ENCODE data around the gene ITPKC. TPM values are rescaled to one million over a fixed set of nuclear protein-coding genes. Genes with fewer than 3 reads are reported as not detected.

ITPKC gene
- total RNA-seq, 1 experiment from 2014 or later, result 11.4 TPM

DNA sequence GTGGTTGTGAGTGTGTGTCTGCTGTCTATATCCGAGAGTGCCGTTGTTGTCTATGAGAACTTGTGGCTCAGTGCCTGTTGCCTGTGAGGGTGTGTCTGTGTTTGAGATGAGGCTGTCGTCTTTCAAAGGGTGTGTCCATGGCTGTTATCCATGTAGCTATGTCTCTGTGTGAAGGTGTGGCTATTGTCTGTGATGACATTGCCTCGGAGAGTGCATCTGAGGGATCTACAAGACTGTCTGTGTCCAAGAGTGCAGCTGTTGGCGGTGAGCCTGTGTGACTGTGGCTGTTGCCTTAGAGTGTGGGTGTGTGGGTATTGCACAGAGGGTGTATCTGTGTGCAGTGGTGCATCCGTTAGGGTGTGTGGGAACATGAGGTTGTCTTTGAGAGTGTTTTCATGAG lies 31.3 kb upstream of the ITPKC start:
- CTCF ChIA-PET, result no interaction called here
- POLR2A ChIA-PET, result no interaction called here

More for the DNA sequence above, 31.3 kb upstream of the ITPKC start:
- peaks cover 18 to 45% of the 10 kb centered on the region in 2 experiments for H3K36me3 ChIP-seq (ENCODE audit: control insufficient read depth in 1 of 2, insufficient read depth in 2 of 2, low read length in 2 of 2)
- no peak for DNase-seq (ENCODE audit: low read depth, low spot score)
- no peaks in the 10 kb centered on the region for H3K9me2 ChIP-seq (ENCODE audit: insufficient read depth)
- RAD21 ChIA-PET (ENCODE audit: low non-redundant PET in 1 of 2, low total read pairs in 2 of 2, uncharacterized antibody in 2 of 2, unreplicated experiment in 2 of 2), result no interaction called here
- H3K27ac ChIP-seq (ENCODE audit: low read depth, low read length), result no peak overlapping the region
- H3K9ac ChIP-seq (ENCODE audit: low read length), result no peak overlapping the region
- no peaks in the 10 kb centered on the region for H4K20me1 ChIP-seq (ENCODE audit: insufficient read depth)
- H3K4me1 ChIP-seq (ENCODE audit: control insufficient read depth in 1 of 2, insufficient read depth in 2 of 2, low read length in 2 of 2), result peaks cover 6 to 12% of the 10 kb centered on the region in 2 experiments; a peak in 3 of 4 replicates
- no peak overlapping the region for H3K4me3 ChIP-seq (replicated peaks in 1 of 2; ENCODE audit: low read depth in 1 of 2, low read length in 2 of 2)
- no peaks in the 10 kb centered on the region for H3K9me3 ChIP-seq (ENCODE audit: control insufficient read depth in 1 of 2, insufficient read depth in 1 of 2, low read depth in 1 of 2, low read length in 2 of 2)
- H3K27me3 ChIP-seq (ENCODE audit: insufficient read depth, low read length), result no peaks in the 10 kb centered on the region
- H2AFZ ChIP-seq (ENCODE audit: low read depth, low read length, poor library complexity, severe bottlenecking), result no peak overlapping the region
- no peak for TF ChIP-seq RAD21 (IDR thresholded peaks at IDR 0.05; ENCODE audit: low read depth)
- TF ChIP-seq, protein P1, sequence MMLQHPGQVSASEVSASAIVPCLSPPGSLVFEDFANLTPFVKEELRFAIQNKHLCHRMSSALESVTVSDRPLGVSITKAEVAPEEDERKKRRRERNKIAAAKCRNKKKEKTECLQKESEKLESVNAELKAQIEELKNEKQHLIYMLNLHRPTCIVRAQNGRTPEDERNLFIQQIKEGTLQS (IDR thresholded peaks at IDR 0.05), result no peak
- no peak for TF ChIP-seq CBX3 (IDR thresholded peaks at IDR 0.05; ENCODE audit: low read depth)
- TF ChIP-seq, protein P2, sequence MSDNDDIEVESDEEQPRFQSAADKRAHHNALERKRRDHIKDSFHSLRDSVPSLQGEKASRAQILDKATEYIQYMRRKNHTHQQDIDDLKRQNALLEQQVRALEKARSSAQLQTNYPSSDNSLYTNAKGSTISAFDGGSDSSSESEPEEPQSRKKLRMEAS (IDR thresholded peaks at IDR 0.05), result no peak
- TF ChIP-seq ZNF274 (IDR thresholded peaks at IDR 0.05; ENCODE audit: low read depth, low read length), result no peak
- no peak for TF ChIP-seq EGR1 (IDR thresholded peaks at IDR 0.05; ENCODE audit: low read depth)
- no peak for TF ChIP-seq EZH2 (IDR thresholded peaks at IDR 0.05)
- no peak for TF ChIP-seq ZFX (IDR thresholded peaks at IDR 0.05)
- TF ChIP-seq SRF (IDR thresholded peaks at IDR 0.05; ENCODE audit: low read depth), result no peak
- no peak for TF ChIP-seq FOSL1 (IDR thresholded peaks at IDR 0.05; ENCODE audit: low read depth)
- TF ChIP-seq ELF1 (IDR thresholded peaks at IDR 0.05; ENCODE audit: borderline replicate concordance, low read depth), result no peak
- TF ChIP-seq, protein P3, sequence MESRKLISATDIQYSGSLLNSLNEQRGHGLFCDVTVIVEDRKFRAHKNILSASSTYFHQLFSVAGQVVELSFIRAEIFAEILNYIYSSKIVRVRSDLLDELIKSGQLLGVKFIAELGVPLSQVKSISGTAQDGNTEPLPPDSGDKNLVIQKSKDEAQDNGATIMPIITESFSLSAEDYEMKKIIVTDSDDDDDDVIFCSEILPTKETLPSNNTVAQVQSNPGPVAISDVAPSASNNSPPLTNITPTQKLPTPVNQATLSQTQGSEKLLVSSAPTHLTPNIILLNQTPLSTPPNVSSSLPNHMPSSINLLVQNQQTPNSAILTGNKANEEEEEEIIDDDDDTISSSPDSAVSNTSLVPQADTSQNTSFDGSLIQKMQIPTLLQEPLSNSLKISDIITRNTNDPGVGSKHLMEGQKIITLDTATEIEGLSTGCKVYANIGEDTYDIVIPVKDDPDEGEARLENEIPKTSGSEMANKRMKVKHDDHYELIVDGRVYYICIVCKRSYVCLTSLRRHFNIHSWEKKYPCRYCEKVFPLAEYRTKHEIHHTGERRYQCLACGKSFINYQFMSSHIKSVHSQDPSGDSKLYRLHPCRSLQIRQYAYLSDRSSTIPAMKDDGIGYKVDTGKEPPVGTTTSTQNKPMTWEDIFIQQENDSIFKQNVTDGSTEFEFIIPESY (IDR thresholded peaks at IDR 0.05; ENCODE audit: extremely low read depth, insufficient replicate concordance, low read length), result no peak
- TF ChIP-seq, protein P4, sequence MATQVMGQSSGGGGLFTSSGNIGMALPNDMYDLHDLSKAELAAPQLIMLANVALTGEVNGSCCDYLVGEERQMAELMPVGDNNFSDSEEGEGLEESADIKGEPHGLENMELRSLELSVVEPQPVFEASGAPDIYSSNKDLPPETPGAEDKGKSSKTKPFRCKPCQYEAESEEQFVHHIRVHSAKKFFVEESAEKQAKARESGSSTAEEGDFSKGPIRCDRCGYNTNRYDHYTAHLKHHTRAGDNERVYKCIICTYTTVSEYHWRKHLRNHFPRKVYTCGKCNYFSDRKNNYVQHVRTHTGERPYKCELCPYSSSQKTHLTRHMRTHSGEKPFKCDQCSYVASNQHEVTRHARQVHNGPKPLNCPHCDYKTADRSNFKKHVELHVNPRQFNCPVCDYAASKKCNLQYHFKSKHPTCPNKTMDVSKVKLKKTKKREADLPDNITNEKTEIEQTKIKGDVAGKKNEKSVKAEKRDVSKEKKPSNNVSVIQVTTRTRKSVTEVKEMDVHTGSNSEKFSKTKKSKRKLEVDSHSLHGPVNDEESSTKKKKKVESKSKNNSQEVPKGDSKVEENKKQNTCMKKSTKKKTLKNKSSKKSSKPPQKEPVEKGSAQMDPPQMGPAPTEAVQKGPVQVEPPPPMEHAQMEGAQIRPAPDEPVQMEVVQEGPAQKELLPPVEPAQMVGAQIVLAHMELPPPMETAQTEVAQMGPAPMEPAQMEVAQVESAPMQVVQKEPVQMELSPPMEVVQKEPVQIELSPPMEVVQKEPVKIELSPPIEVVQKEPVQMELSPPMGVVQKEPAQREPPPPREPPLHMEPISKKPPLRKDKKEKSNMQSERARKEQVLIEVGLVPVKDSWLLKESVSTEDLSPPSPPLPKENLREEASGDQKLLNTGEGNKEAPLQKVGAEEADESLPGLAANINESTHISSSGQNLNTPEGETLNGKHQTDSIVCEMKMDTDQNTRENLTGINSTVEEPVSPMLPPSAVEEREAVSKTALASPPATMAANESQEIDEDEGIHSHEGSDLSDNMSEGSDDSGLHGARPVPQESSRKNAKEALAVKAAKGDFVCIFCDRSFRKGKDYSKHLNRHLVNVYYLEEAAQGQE (IDR thresholded peaks at IDR 0.05; ENCODE audit: low read depth), result no peak
- TF ChIP-seq YY1 (IDR thresholded peaks at IDR 0.05; ENCODE audit: extremely low read depth, insufficient replicate concordance, low read depth, low read length), result no peak
- no peak for TF ChIP-seq CEBPB (IDR thresholded peaks at IDR 0.05; ENCODE audit: low read depth)
- TF ChIP-seq SP1 (IDR thresholded peaks at IDR 0.05; ENCODE audit: low read depth), result no peak
- TF ChIP-seq, protein P5, sequence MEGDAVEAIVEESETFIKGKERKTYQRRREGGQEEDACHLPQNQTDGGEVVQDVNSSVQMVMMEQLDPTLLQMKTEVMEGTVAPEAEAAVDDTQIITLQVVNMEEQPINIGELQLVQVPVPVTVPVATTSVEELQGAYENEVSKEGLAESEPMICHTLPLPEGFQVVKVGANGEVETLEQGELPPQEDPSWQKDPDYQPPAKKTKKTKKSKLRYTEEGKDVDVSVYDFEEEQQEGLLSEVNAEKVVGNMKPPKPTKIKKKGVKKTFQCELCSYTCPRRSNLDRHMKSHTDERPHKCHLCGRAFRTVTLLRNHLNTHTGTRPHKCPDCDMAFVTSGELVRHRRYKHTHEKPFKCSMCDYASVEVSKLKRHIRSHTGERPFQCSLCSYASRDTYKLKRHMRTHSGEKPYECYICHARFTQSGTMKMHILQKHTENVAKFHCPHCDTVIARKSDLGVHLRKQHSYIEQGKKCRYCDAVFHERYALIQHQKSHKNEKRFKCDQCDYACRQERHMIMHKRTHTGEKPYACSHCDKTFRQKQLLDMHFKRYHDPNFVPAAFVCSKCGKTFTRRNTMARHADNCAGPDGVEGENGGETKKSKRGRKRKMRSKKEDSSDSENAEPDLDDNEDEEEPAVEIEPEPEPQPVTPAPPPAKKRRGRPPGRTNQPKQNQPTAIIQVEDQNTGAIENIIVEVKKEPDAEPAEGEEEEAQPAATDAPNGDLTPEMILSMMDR (IDR thresholded peaks at IDR 0.05 in 2 of 3, conservative IDR thresholded peaks at IDR 0.05 in 1 of 3; ENCODE audit: borderline replicate concordance in 1 of 3, insufficient read depth in 1 of 3, low read depth in 2 of 3, low read length in 2 of 3), result no peak
- TF ChIP-seq SIN3A (IDR thresholded peaks at IDR 0.05; ENCODE audit: low read depth), result no peak
- no peak overlapping the region for H3K4me2 ChIP-seq (ENCODE audit: low read length)
- ATAC-seq, result no peak
- BruUV-seq (replicated peaks), result no TSS peak
- peaks cover 29% of the 10 kb centered on the region for H3K79me2 ChIP-seq (ENCODE audit: insufficient read depth, low read length)
- intact Hi-C loops (cut with micrococcal nuclease), result no loop called here
